ENCODE results near the gene C16orf46. TPM values are rescaled to one million over a fixed set of nuclear protein-coding genes. Genes with fewer than 3 reads are reported as not detected.
A peak's percentile ranks its signal among the peaks of the same experiment; 100 is the strongest.

C16orf46 gene
- total and polyA plus RNA-seq, 2 of the 13 experiments (the other 11 are each of a cell fraction or from before 2014, with no cell fraction given), result 0.38 to 0.55 TPM

GRCh38 chr16:81071805-81072204 is 5.2 kb downstream of the C16orf46 start:
- Histone ChIP-seq H3K36me3 (replicated peaks in 1 of 2; ENCODE audit: control insufficient read depth in 1 of 2, insufficient read depth in 2 of 2, low read length in 2 of 2) (no peaks in the 10 kb centered on the region), H3K4me1 (ENCODE audit: insufficient read depth, low read length) (peaks cover 15% of the 10 kb centered on the region), H3K27me3 (ENCODE audit: control insufficient read depth in 1 of 2, insufficient read depth in 2 of 2, low read length in 2 of 2) (no peaks in the 10 kb centered on the region), H2AFZ (ENCODE audit: low read length) (no peak overlapping the region), H3K9ac (ENCODE audit: insufficient read depth, low read depth, low read length) (no peak overlapping the region), H4K20me1 (ENCODE audit: insufficient read depth, low read length) (no peaks in the 10 kb centered on the region), H3K27ac (ENCODE audit: extremely low read length, insufficient read depth, low read length) (no peak overlapping the region), H3K4me3 (replicated peaks in 1 of 3; ENCODE audit: insufficient read depth in 1 of 3, low read depth in 2 of 3, low read length in 3 of 3) (no peak overlapping the region), H3K79me2 (ENCODE audit: insufficient read depth, low read length) (no peaks in the 10 kb centered on the region), H3K4me2 (ENCODE audit: low read depth, low read length) (no peak overlapping the region), H3K9me3 (ENCODE audit: low read length) (no peaks in the 10 kb centered on the region)
- POLR2A ChIA-PET, result interaction anchor here (0.7 kb wide), 1 partner anchor 36 kb away, joined by 4 read pairs; no protein-coding TSS in a partner anchor
- CTCF ChIA-PET (ENCODE audit: low intra/inter-chr PET ratio, low total read pairs), result no interaction called here
- no TSS peak for BruUV-seq (replicated peaks)
- intact Hi-C loops (cut with micrococcal nuclease; ENCODE audit: unreplicated experiment) (no loop called here), in situ Hi-C loops (cut with HindIII; ENCODE audit: extremely low pct_ligation_motif_present, low pct_unique_long_range_greater_than_20kb) (no loop called here)
- DNase-seq (ENCODE audit: low spot score), result peak; percentile 63
- TF ChIP-seq ZBTB10 (CRISPR knock-in tag; IDR thresholded peaks at IDR 0.05; ENCODE audit: borderline replicate concordance), result no peak
- TF ChIP-seq SP5 (CRISPR knock-in tag; IDR thresholded peaks at IDR 0.05; ENCODE audit: borderline replicate concordance, low read depth), result peak; percentile 58
- no peak for TF ChIP-seq ZNF296 (CRISPR knock-in tag; conservative IDR thresholded peaks at IDR 0.05)
- TF ChIP-seq SAP130 (CRISPR knock-in tag; IDR thresholded peaks at IDR 0.05; ENCODE audit: low read depth), result peak; percentile 16; the same call in 1 of the 2 replicates
- TF ChIP-seq TFDP2 (CRISPR knock-in tag; IDR thresholded peaks at IDR 0.05), result no peak
- no peak for TF ChIP-seq ZNF33B (CRISPR knock-in tag; IDR thresholded peaks at IDR 0.05)
- TF ChIP-seq KAT2B (IDR thresholded peaks at IDR 0.05; ENCODE audit: borderline replicate concordance, low read depth, low read length), result no peak
- TF ChIP-seq GABPA (IDR thresholded peaks at IDR 0.05; ENCODE audit: low read depth, low read length), result no peak
- TF ChIP-seq GABPA (CRISPR knock-in tag; IDR thresholded peaks at IDR 0.05; ENCODE audit: low read depth), result peak; percentile 46; the same call in 1 of the 2 replicates
- no peak for TF ChIP-seq ZNF777 (CRISPR knock-in tag; IDR thresholded peaks at IDR 0.05)
- TF ChIP-seq NR2F1 (CRISPR knock-in tag; IDR thresholded peaks at IDR 0.05), result 0 out of 4 replicates have a peak, but pooled peaks of 1 of the 2 experiments have one; percentile 35
- TF ChIP-seq ZNF678 (CRISPR knock-in tag; IDR thresholded peaks at IDR 0.05), result no peak
- TF ChIP-seq MEIS2 (CRISPR knock-in tag; IDR thresholded peaks at IDR 0.05), result no peak
- TF ChIP-seq ZBTB33 (CRISPR knock-in tag; IDR thresholded peaks at IDR 0.05), result peak; percentile 59; the same call in 1 of the 2 replicates
- TF ChIP-seq SOX6 (IDR thresholded peaks at IDR 0.05), result no peak
- no peak for TF ChIP-seq SOX6 (CRISPR knock-in tag; IDR thresholded peaks at IDR 0.05)
- peak; percentile 59 for TF ChIP-seq NR2F6 (IDR thresholded peaks at IDR 0.05)
- peak; percentile 48; the same call in 1 of the 2 replicates for TF ChIP-seq NR2F6 (CRISPR knock-in tag; IDR thresholded peaks at IDR 0.05)
- no peak for TF ChIP-seq ZSCAN31 (CRISPR knock-in tag; IDR thresholded peaks at IDR 0.05; ENCODE audit: low read depth)
- WGBS (ENCODE audit: low lambda C conversion rate), result 73% methylated on average over 4 of the region's 4 CpGs
- FAIRE-seq, result no peak
- no peak for ATAC-seq

All from HepG2 (cell line).